GM19099 (cell line): ENCODE measurements around the gene DSCAML1.

ENCODE experiments used
- POLR2A ChIP-seq: IDR thresholded peaks from 3 replicates; pipeline ENCODE4 v1.6.1; 2011; ENCODE audit warnings: low read depth; ENCODE audit not compliant: insufficient read length; ENCODE audit errors: extremely low read depth

DSCAML1 gene

DNA sequence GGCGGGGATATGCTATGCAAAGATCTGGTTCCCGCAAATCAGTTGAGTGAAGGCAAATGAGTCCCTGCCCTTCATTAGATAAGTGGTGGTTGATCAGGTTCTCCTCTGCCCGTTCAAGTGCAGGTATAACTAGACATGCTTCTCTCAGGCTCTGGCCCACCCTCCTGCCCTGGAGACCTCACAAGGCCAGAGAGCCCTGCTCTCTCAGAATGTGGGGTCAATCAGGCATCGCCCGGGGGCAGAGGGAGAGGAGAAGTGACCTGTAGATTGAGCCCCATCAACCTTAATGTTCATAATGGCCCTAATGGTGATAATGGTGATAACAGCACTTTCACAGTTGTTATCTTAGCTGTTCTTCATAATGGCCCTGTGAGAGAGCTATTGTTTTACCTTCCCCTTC, 224.3 kb downstream of the DSCAML1 start:
- no peak for TF ChIP-seq POLR2A

DNA sequence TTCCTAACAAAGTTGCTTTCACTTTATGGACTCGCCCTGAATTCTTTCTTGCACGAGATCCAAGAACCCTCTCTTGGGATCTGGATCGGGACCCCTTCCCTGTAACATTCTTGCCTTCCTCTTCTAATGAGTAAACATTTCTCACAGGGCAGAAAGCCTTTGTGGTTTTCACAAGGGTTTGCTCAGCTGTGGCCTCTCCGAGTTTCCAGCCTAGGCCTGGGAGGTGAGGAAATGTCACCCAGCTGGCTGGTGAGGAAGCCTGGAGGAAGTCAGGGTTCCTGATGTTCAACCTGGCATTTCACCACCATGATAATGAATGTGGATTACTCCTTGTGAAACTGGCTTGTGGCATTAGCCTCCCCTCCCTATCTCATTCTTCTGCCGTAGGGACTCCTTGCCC, 224.9 kb downstream of the DSCAML1 start:
- TF ChIP-seq POLR2A, result no peak

DNA sequence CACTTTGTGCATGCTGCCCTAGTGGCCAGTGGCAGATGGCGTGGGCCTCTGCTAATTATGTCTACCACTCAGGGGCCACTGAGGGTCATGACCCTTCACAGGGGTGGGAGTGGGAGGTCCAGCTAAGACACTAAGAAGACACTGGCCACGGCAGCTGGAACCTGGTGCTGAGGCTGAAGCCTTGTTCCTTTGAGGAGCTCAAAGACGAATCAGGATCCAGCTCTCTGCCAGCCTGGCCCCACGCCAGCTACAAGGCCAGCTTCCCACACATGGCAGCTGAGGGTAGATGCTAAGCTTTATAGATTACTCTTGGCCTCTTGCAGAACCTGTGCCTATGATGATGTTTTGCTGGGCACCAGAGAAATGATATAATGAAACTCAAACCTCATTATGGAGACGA, 226.3 kb downstream of the DSCAML1 start:
- TF ChIP-seq POLR2A, result no peak

DNA sequence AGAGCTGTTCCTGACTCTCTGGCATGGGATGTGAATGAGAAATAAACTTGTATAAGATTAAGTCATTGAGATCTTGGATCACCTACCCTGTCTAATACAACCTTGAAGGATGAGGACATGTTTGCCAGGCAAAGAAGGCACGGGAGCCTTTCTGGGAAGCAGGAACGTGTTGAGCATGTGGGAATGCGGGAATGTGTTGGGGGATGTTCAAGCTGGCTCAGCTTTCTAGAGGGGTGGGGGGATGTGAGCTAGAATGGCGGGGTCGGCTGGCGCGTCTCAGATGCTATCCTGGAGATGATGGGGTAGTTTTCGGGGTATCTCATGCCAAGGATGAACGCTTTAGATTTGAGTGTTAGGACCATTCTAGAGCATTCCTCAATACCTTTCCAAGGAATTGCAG, 227.1 kb downstream of the DSCAML1 start:
- TF ChIP-seq POLR2A, result no peak

DNA sequence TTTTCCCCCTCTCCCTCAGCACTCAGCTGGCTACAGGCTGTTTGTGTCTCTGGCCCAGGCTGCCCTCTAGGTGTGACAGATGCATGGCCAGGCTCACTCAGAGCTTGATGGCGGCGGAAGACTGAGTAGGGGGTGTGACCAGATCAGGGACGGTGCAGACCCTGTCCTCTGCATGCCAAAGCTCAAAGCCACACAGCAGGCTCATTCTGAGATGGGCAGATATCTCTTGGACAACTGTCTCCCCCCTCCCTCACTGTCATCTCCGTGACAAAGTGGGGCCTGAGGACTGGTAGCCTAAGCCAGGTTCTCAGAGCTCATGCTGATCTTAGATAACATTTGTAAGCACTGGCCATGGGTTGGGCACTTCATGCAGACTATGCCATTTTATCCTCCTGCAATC, 231.3 kb downstream of the DSCAML1 start:
- TF ChIP-seq POLR2A, result no peak

DNA sequence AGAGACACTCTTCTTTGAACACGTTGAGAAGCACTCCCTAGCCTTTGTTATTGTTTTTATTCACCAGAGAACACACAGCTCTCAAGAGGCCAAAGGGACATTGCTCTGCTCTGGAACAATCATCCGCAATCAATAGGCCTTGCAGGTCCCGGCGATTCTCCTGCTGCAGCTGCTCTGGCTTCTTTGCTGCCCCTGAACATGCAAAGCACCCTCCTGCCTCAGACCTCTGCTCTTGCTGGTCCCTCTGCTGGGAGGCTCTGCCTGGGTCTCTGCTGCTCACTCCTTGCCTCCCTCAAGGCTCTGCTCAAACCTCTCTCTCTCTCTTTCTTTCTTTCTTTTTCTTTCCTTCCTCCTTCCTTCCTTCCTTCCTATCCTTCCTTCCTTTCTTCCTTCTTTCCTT, 232.7 kb downstream of the DSCAML1 start:
- no peak for TF ChIP-seq POLR2A

DNA sequence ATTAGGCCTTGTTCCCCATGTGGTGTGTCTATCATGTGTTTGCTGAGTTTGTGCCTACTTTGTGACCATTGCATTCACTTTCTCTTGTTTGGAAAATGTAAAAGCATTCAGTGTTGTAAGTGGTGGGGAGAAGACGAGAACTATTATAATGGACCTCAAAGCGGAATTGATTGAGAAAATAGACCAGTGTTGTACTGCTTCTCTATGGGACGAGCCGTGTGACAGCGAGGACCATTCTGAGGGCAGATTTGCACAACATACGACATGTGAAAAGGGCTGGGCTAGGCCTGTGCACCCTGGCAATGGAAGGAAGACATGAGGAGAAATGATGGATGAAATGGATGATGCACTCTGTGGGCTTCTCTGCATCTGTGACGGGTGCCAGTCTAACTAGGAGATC, 233.5 kb downstream of the DSCAML1 start:
- no peak for TF ChIP-seq POLR2A

DNA sequence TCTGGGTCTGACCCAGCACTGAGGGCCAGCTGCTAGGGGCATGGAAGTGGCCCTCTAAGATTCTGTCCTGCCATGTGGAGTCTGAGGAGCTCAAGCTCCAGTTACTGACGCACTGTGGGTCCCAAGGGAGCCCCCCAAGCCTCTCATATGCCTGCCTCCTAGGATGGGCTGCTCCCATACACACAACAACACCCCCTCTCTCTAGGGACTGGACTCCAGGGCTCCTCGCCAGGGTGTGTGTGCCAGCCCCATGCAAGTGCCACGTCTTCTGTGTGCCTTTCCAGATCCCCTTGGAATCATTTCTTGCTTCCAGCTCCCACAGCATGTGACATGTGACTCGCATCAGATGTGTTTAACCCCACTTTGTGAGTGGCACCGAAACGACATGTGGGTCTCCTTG, 234.9 kb downstream of the DSCAML1 start:
- no peak for TF ChIP-seq POLR2A

DNA sequence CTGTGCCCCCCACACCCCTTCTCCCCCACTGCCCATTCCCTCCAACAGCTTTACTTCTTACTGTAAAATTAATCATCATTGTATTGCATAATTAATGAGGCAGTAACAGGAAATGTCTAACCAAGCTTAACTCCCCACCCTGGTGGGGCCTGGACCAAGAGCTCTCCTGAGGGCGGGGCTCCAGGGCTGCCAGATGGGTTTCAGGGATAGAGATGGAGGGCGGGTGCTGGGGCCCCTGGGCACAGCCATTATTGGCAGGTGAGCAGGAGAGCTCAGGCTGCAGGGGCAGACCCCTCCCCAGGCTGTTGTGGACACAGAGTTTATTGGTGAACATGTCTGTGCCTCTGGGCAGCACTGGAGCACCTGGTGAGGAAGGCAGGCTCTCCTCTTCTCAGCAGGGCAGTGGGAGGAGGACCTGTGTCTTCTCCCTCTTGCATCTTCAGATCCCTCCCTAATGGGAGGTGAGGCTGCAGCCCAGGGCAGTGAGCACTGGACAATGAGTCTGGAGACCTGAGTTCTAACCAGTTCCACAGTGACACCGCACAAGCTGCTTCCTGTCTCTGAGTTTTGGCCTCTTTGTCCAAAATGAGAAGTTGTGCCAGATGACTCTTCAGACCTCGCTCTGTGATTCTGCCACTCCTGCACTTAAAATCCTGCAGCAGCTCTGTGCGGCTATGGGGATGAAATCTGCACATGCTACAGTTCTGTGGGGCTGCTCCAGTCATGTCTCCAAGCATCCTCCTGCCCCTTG, 236.1 kb downstream of the DSCAML1 start:
- TF ChIP-seq POLR2A, result no peak

DNA sequence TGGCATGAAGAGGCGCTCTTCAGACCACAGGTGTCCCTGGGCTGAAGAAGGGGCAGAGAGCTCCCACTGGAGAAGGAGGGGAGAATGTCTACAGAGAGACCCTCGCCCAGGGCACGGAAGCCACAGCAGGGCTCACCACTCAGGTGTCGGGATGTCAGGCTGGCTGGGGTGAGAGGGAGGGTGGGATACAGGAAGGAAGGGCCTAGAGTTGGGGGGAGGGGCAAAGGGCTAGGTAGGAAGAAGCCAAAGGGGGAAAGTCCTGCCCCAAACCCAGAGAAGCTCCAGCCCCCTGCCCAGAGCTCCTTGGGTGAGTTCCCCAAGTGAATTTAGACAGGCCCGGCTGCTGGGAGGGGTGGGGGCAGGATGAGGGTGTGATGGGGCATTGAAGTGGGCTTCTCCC, 237.3 kb downstream of the DSCAML1 start:
- TF ChIP-seq POLR2A, result no peak

DNA sequence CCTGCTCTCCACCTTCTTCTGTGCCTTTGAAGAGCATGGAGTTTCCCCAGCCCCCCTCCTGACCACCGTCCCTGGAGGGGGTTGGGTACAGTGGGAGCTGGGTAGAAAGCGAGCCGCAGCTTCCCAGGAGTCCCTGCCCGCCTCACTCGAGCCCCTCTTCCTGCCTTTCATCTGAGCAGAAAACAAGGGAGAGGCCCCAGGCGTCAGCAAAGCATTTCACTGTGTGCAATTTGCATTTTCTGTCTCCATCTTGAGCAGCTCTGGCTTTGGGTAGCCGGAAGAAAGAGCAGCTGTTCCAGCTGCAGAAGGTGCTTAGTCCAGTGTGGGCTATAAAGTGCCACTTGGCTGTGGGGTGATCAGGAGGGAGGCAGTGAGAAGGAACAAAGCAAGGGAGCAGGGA, 239.7 kb downstream of the DSCAML1 start:
- TF ChIP-seq POLR2A, result no peak

DNA sequence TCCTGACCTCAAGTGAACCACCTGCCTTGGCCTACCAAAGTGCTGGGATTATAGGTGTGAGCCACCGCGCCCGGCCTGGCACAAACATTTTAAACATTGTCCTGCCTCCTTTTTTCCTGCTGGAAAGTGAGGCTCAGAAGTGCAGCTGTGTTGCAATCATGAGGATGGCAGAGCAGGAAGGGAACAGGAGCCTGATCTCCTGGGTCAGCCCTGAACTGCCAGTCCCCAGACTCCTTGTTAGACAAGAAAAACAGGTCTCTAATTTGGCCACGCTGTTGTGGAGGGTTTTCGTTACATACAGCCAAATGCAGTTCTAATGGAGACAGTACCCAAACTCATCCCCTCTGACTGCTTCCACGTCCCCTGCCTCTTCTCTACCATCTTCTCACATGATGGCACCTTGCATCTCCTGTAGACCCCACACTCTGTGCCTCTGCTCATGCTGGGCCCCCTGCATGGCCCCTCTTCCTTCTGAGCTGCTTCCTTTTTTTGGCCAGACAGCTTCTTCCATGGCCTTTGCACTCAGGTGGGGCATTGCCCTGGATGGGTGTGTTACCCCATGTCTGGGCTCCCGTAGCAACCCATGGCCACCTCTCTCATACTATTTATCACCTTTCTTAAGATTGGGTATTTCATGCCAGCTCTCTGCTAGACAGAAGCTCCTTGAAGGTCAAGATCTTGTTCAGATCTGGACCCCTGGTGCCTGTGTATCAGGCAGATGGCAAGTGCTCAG, 242.2 kb downstream of the DSCAML1 start:
- no peak for TF ChIP-seq POLR2A

DNA sequence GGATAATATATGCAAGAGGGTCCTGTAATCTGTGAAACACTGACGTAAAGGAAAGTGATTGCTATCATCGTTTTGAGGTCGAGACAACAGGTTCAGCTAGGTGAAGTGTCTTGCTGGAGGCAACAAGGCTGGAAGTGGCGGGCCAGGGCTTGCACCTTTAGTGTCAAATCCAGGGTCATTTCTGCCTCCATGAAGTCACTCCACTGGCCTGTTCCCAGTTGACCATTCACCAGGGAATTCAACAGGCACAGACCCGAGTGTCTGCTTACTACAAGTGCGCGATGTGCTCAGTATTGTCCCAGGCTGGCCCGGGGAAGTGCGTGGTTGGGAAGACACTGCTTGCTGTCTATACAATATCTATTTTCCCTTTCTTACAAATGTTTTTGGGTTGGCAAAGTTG, 244.4 kb downstream of the DSCAML1 start:
- TF ChIP-seq POLR2A, result no peak

DNA sequence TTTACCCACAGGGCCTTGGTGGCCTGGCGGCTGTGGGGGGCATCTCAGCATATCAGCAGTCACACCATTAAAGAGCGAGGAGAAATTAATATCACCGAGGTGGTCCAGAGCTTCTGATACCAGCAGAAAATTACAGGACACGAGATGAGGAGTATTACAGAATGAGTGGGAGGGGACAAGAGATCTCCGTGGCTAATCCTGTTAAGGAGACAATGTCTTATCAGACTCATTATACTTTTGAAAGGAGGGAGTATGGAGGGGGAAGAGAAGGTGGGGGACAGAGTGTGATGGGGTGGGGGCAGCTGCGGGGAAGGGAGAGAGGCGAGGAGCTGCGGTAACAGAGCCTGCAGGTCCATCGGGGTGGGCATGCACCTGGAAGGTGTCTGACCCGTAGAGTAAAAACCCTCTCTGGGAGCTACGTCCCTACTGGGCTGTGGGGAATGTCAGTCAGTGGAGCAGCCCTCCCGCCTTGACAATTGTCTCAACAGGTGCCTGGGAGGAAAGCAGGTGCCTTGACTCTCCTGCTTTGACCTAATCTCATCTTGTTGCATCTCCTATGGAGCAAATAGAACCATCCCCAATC, 245.2 kb downstream of the DSCAML1 start:
- no peak for TF ChIP-seq POLR2A

DNA sequence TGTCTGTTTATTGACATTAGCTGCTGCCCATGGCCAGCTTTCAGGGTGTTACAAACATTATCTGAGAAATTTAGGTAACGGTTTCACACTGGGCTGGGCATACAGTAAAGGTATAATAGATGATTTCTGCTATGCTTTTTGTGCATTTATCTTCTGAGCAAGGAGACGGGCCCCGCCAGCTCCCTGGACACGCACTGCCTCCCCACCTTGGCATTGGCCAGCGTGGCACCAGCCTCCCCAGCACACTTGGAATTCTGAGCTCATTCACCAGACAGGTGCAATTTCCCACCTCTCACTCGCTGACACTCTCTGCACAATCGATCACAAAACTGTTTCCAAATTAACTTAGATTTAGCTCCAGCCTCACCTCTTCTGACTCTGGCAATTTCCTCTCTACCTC, 246.6 kb downstream of the DSCAML1 start:
- TF ChIP-seq POLR2A, result no peak

DNA sequence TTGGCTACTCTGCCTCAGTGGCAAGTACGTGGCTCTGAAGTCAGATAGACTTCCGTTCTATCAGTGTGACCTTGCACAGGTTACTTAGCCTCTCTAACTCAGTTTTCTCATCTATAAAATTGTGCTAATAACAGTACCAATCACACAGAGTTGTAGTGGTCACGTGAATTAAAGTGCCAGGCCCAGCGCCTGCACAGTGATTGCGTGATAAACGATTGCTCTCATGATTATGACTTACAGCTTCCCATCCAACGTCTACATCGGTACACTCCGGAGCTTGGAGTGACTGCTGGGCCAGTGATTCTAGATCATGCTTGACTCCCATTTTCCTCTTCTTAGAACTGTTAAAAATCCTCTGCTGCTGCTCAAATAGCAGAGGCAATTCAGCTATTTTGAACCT, 247.6 kb downstream of the DSCAML1 start:
- TF ChIP-seq POLR2A, result no peak

DNA sequence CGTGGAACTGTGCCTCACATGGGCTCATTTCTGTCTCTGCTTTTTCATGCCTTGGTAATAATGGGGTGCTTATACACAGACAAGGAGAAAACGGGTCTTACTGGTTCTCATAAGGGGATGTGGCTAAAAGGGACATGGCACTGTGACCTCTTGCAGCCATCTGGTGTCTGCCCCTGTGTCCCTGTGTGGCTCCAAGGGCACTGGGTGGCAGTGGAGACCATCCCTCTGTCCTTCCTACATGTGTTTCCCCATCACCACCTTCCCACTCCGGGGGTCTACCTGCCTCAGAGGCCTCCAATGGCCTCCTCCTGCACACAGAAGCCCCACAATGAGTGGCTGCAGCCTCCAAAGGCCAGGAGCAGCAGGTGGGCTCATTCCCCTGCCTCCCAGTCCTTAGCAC, 248.1 kb downstream of the DSCAML1 start:
- TF ChIP-seq POLR2A, result no peak

DNA sequence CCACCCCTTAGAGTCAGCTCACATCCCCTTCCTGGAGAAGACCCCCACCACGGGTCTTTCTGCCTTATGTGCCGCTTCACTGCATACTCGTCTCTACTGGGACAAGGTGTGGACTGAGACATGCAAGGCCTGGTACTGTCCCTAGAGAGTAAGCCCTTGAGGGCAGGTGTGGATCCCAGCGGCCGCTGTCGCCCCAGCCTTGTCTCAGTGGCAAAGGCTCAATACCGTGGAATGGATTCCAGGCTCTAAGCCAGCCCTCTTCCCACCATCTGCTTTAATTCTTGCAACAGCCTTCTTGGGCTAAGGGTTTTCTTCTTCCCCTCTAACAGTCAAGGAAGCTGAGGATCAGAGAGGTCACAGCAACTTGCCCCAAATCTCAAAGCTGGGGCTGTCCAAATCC, 249.1 kb downstream of the DSCAML1 start:
- no peak for TF ChIP-seq POLR2A
